GM18868 (cell line): Measurements from ENCODE around the gene SLC25A26.

Source experiments
- ATAC-seq: cut with Tn5 transposase; IDR thresholded peaks from one replicate; pipeline ENCODE4 v1.9.1; 2021; ENCODE audit warnings: mild to moderate bottlenecking, moderate library complexity; ENCODE audit not compliant: unreplicated experiment

SLC25A26 gene

GRCh38 chr3:66393333-66394005 lies 172.7 kb downstream of the SLC25A26 start:
- peak; percentile 19 for ATAC-seq

- ATAC-seq, result peak; percentile 89
Observed at GRCh38 chr3:66394019-66394752, 173.4 kb downstream of the SLC25A26 start.

GRCh38 chr3:66394753-66395249 lies 174.0 kb downstream of the SLC25A26 start:
- ATAC-seq, result no peak

GRCh38 chr3:66395635-66396034 lies 174.8 kb downstream of the SLC25A26 start:
- ATAC-seq, result no peak

DNA sequence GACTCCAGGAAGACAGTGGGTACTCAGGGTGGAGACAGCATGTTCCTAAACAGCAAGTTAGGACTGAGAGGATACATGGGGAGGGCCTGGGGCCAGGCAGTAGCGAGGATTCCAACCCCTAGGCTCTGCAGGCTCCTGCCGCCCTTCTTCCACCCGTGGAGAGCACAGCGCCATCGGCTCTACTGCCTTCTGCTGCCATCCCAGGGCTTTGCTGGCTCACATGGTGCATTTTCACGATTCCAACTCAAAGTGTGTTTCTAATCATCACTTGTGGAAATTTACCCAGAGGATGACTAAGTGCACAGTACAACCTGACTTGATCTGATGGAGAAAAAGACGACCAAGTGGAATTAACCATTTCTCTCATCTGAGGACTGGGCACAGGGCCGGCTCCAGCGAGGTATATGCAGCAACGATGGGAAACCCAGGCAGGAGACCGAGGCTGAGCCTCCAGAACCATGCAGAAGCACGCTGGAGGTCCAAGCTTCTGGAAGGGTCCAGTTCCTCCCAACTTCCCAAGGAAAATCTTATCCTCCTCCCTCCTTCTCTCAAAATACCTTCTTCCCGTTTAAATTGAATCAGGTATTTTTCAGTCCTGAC lies 175.5 kb downstream of the SLC25A26 start:
- no peak for ATAC-seq

GRCh38 chr3:66396888-66397287 lies 176.1 kb downstream of the SLC25A26 start:
- ATAC-seq, result no peak

DNA sequence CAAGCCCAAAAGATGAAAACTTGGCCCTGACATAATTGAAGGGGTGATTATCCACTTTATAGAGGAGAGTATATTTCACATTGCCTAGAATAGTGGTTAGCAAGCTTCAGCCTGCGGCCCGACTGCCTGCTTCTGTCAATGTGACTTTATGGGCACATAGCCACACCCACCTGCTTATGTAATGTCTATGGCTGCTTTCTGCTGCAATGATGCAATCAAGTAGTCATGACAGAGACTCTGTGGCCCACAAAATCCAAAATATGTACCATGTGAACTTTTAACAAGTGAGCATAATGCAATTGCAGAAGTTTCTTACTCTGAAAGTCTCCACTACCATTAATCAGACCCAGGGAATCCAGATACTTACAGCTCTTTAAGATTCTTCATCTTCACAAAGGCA lies 176.9 kb downstream of the SLC25A26 start:
- no peak for ATAC-seq

DNA sequence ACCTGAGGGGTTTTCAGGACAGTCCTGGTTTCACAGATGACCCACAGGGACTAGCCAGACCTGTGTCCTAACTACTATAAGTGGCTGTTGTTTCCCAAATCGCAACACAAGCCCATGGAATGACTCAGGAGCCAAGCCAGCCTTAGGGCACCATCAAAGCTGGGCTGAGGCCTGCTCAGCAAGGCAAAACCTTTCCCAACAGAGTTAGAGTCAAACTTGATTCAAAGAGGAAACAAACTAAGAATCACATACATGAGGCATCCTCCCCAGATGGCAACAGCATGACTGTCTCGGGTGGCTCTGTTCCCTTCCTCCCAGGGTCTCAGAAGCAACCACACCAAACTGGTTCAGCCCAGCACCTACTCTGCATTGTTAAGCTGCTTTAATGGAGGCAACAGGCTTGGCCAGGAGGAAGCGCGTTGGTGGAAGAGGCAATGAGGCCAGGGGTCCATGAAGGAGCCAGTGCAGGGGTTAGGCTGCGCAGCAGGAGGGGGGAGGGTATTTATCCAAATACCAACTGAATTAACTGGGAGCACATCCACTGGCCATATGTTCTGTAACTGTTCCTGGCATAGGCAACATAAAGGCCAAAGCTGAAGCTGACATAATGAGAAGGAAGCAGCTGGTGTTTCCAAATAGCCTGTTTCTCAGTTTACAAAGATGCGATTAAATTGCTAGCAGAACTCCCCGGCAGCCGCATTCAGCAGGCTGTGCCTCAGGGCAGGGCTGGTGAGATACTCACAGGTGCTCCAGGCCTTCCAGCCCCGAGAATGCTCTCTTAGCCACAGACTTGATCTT lies 177.6 kb downstream of the SLC25A26 start:
- no peak for ATAC-seq

- no peak for ATAC-seq
Observed at GRCh38 chr3:66399529-66400232, 178.9 kb downstream of the SLC25A26 start.

DNA sequence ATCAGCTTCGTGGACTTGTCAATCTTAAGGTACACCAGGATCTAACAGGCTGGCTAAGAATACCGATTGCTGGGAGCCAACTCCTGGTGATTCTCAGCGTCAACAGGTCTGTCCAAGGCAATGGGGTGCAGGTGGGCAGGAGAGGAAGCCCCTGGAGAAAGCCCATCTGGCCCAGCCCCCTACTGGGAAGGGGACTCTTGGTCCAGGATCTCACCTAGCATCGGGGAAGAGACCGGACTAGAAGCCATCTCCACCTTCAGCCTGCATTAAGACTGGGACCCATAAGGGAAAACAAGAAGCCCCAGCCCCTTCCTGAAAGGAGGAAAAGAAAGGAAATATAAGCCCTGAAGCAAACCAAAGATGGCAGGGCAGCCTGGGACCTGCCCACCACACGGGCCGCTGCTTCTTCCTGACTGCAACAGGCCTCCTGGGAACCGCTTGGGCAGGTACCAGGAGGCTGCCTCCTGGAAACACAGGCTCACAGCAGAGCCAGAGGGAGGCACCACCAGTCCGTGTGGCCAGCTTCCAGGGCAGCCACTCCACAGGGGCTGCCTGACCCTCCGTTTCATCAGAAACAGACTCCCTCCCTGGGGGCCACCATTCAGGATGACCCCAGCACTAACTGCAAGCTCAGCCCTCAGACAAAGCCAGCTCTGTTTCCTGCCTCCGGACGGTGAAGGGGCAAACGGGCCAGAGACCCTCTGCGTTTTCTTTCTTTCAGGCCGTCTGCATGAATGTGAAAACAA lies 179.8 kb downstream of the SLC25A26 start:
- ATAC-seq, result no peak

DNA sequence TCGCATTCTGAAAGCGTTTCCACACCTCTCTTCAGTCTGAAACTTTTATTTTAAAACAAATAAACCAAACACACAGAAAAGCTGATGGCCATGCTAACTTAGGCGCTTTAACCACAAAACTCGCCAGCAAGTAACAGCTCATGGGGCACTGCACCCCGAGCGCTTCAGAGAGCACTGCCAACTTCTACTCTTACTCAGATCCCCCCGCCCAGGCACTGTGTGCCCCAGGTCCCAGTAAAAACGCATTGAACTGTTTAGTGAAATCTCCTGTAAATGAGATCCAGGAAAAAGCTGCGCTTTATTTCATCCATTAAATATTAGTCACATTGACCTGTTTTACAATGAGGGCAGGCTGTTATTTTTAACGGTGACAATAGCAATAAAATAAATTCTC lies 180.4 kb downstream of the SLC25A26 start:
- ATAC-seq, result no peak

DNA sequence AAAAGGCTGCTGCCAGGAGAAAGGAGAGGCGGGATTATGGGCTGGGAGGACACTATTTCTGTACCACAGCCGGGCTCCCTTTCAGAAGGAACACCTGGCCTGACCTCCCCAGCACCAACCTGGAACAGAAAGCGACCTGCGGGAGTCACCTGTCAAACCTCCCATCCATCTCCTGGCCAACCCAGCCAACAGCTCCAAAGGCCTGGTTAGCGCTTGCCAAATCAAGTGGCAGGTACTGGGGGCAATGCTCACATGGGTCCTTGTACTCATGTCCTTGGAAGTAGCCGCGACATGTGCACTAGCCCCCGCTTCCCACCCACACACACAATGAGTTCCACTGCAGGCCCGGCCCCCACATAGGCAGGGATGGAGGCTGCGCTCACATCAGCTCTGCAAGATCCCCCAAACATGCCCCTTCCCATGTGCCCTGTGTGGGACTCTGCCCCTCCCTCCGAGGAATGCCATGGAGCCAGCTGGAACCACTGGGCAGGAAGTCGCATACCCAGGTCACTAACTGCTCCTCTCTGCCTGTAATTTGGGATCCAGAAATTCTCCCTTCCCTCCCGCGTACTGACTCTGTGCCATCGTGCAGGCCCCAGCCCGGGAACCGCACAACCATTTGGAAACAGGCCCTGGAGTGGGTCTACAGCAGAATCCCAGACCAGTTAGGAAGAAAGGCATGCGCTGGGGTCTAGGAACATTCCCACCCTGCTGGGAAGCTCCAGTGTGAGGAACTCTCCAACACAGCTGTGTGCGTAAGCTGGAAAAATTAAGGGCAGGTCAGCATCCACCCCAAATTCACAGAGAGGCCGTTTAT lies 181.1 kb downstream of the SLC25A26 start:
- ATAC-seq, result no peak

DNA sequence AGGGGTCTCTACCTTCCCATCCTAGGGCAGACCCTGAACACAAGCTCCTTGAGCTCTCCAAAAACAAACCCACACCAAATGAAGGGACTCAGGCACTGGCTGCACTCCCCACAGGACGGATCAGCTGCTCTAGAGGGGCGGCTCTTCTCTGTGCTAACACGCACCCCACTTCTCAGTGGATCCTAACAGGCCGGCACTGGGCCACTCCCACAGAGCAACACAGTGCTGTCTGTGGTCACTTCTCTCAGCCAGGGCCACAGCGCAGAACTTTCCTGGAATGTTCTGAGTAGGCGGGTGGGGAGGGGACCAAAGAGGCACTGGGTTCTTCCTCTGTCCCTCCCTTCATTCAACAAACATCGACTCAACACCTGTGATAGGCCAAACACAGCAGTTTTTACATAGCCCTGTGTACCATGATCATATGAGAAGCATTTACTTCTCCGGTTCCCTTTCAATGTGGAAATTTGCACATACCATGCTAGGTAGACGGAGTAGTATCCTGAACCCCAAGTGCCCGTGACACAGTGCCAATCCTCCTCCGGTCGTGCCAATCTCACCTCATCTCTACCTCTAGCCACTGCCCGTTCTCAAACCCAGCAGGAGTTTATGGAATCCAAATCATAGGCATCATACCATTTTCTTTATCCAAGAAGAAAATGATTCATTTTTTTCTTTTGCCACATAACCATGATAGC lies 181.9 kb downstream of the SLC25A26 start:
- no peak for ATAC-seq

DNA sequence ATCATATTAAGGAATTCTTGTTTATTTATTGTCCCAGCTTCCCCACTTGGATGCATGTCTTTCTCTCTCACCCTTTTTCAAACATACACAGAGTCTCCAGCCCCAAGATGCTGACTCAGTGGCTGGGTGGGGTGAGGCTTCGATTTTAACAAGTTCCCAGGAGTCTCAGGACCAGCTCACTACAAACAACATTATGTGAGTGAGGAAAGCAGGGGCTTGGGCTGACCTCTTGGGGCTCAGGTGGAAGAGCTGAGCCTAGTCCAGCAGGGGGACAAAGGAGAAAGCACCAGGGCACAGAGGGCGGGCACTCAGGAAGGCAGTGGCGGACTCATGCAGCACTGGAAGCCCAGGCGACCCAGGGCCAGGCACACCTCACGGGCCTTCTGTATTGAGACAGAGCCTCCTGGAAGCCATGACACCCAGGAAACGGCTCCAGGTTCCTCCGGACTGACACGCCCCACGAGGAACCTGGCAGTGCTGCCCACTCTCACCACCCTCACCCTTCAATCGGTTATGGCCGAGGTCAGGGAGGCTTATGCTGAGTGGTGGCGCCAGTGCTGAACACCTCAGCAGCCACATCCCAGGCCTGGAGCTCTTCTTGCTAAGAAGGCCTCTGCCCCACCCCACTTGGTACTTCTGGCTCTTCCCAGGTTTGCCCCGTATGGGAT lies 182.7 kb downstream of the SLC25A26 start:
- ATAC-seq, result no peak

- ATAC-seq, result no peak
Observed at GRCh38 chr3:66404197-66404596, 183.4 kb downstream of the SLC25A26 start.

DNA sequence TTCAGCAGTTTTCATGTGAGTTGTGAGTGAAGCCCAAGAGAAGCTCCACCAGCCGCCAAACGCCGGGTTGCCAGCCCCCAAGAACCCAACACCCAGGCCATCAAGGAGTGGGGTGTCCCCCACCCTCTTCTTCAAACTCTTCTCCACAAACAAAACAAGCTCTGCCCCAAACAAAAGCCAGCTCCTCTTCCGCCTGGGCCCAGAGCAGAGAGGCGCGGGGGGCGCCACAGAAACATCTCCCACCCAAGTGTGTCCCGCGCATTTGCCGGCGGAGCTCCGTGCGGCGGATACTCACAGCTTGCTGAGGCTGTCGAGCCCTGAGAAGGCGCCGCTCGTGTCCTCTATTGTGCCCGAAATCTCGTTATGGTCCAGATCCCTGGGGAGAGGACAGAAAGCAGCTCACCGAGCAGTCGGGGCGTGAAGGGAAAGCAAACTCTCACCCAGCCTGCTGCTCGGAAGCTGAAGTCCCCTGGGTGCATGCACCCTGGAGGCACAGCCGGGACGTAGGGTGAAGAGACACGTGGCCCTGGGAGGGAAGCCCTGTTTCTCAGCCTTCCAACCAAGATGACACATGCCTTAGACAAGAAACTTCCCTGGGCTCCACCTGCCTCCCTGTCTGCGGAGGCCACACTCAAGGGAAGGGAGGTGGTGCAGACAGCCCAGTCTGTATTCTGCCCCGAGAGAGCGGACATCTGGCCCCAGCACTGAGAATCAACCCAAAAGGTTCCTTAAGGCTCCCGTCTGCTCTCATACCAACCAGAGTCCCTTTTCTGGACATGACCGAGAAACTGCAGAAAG lies 184.3 kb downstream of the SLC25A26 start:
- no peak for ATAC-seq

DNA sequence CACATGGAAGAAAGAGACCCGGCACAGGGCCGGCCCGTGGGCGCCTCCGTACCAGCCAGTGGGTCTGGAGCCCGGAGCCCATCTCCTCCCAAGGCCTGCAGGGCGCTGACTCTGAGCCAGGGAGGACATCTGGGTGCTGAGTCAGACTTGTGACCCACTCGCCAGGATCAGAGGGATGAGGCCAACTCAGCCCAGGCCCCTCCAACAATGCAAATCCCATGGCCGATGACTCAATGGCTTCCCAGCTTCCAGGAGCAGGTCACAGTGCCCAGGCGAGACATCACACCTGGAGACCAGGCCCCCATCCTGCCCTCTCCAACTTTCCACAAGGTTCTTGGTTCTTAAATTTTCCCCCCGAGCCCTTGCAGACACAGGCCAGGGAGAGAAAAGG lies 184.9 kb downstream of the SLC25A26 start:
- no peak for ATAC-seq
